PC-9 (cell line): ENCODE measurements around the gene M6PR. TPM values are rescaled to one million over a fixed set of nuclear protein-coding genes. Genes with fewer than 3 reads are reported as not detected.
"Not testable (repeated sequence)": the region's sequence is repeated elsewhere in the genome, so short reads cannot be mapped to it uniquely, and the experiment has no call there.

Experiments used
- BruUV-seq: library from RNA; stranded (reverse); fragments of 400-500 nt; replicated peaks from 2 replicates; lab custom pipeline; 2021; lab: Mats Ljungman, UMichigan
- CTCF ChIA-PET: fragments of 300-600 bp; sonication (Branson Sonifier 250); formaldehyde crosslinking; loops from one replicate; lab custom pipeline; 2022; ENCODE audit warnings: antibody characterized with exemption; lab: Charles Lee
- POLR2A ChIA-PET: fragments of 300-600 bp; sonication (Branson Sonifier 250); formaldehyde crosslinking; loops from one replicate; lab custom pipeline; 2022; ENCODE audit warnings: antibody characterized with exemption; ENCODE audit not compliant: unreplicated experiment; lab: Charles Lee
- DNase-seq, 2 experiments: peaks; one replicate each; pipeline versions ENCODE4 v3.0.0 to v3.0.0-alpha.2; 2015 to 2022; ENCODE audit warnings: mixed read lengths in 1 of 2
- H2AFZ ChIP-seq: fragments of 200-600 bp; sonication (generic); 2 replicates; pipeline ENCODE4 v1.8.1; 2017; ENCODE audit warnings: antibody characterized with exemption
- H3F3A ChIP-seq: fragments of 200-600 bp; sonication (generic); 2 replicates; pipeline ENCODE4 v1.8.1; 2017; ENCODE audit warnings: antibody characterized with exemption, mild to moderate bottlenecking, low read depth; ENCODE audit not compliant: insufficient read depth
- H3K27ac ChIP-seq: fragments of 200-600 bp; sonication (generic); 2 replicates; pipeline ENCODE4 v1.6.1; 2016; ENCODE audit warnings: mixed run types
- H3K27me3 ChIP-seq: fragments of 200-600 bp; sonication (generic); 2 replicates; pipeline ENCODE4 v1.6.1; 2016; ENCODE audit warnings: low read depth, mixed run types; ENCODE audit not compliant: insufficient read depth
- H3K36me3 ChIP-seq: fragments of 200-600 bp; sonication (generic); 2 replicates; pipeline ENCODE4 v1.6.1; 2016; ENCODE audit warnings: low read depth, mixed run types
- H3K4me1 ChIP-seq: fragments of 200-600 bp; sonication (generic); replicated peaks from 2 replicates; pipeline ENCODE4 v1.6.1; 2016; ENCODE audit warnings: mixed run types; ENCODE audit not compliant: insufficient read depth
- H3K4me2 ChIP-seq: fragments of 200-600 bp; sonication (generic); 2 replicates; pipeline ENCODE4 v1.6.1; 2017; ENCODE audit warnings: mixed run types
- H3K4me3 ChIP-seq: fragments of 200-600 bp; sonication (generic); 2 replicates; pipeline ENCODE4 v1.6.1; 2016; ENCODE audit warnings: mixed run types
- H3K79me2 ChIP-seq: fragments of 200-600 bp; sonication (generic); 2 replicates; pipeline ENCODE4 v1.6.1; 2017; ENCODE audit warnings: low read depth, mixed run types
- H3K9me2 ChIP-seq: fragments of 200-600 bp; sonication (generic); 2 replicates; pipeline ENCODE4 v1.8.1; 2017; ENCODE audit warnings: mild to moderate bottlenecking; ENCODE audit not compliant: insufficient read depth
- H3K9me3 ChIP-seq: fragments of 200-600 bp; sonication (generic); 2 replicates; pipeline ENCODE4 v1.8.1; 2016; ENCODE audit warnings: low read depth; ENCODE audit not compliant: insufficient read depth
- H4K20me1 ChIP-seq: fragments of 200-600 bp; sonication (generic); 2 replicates; pipeline ENCODE4 v1.8.1; 2017; ENCODE audit not compliant: insufficient read depth
- EZH2 ChIP-seq: fragments of 200-600 bp; sonication (generic); IDR thresholded peaks from 2 replicates; pipeline ENCODE4 v1.8.0; 2017; ENCODE audit warnings: antibody characterized with exemption, low read depth
- intact Hi-C: fragments of 100-400 bp; cut with micrococcal nuclease; formaldehyde crosslinking; loops from one replicate; pipeline ENCODE4 v1.10.0; 2022; ENCODE audit not compliant: unreplicated experiment
- total RNA-seq: library from RNA; stranded (reverse); gene quantifications from 2 replicates; pipeline ENCODE4 v1.2.3, GENCODE V29; 2021
- TF ChIP-seq, protein P1 (sequence below): fragments of 200-600 bp; sonication (generic); conservative IDR thresholded peaks from 2 replicates; pipeline ENCODE4 v1.6.1; 2017; ENCODE audit warnings: mixed run types, antibody characterized with exemption, mild to moderate bottlenecking, moderate library complexity

Gene M6PR
- total RNA-seq, 1 experiment from 2014 or later, result 237 TPM

- Histone ChIP-seq H3K27ac (no peak overlapping the region), H3K4me3 (no peak overlapping the region), H3K4me2 (no peak overlapping the region), H3K9me3 (no peaks in the 10 kb centered on the region), H3K36me3 (no peaks in the 10 kb centered on the region), H3K27me3 (no peaks in the 10 kb centered on the region), H4K20me1 (no peaks in the 10 kb centered on the region), H3F3A (no peaks in the 10 kb centered on the region), H3K4me1 (no peaks in the 10 kb centered on the region), H2AFZ (no peak overlapping the region), H3K9me2 (no peaks in the 10 kb centered on the region), H3K79me2 (no peaks in the 10 kb centered on the region)
- intact Hi-C loops, result no loop called here
- TF ChIP-seq, protein P1, sequence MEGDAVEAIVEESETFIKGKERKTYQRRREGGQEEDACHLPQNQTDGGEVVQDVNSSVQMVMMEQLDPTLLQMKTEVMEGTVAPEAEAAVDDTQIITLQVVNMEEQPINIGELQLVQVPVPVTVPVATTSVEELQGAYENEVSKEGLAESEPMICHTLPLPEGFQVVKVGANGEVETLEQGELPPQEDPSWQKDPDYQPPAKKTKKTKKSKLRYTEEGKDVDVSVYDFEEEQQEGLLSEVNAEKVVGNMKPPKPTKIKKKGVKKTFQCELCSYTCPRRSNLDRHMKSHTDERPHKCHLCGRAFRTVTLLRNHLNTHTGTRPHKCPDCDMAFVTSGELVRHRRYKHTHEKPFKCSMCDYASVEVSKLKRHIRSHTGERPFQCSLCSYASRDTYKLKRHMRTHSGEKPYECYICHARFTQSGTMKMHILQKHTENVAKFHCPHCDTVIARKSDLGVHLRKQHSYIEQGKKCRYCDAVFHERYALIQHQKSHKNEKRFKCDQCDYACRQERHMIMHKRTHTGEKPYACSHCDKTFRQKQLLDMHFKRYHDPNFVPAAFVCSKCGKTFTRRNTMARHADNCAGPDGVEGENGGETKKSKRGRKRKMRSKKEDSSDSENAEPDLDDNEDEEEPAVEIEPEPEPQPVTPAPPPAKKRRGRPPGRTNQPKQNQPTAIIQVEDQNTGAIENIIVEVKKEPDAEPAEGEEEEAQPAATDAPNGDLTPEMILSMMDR, result no peak
- no peak for TF ChIP-seq EZH2
- no TSS peak for BruUV-seq
- ChIA-PET POLR2A (no interaction called here), CTCF (no interaction called here)
- no peak for DNase-seq
These were observed 26.9 kb downstream of the M6PR start for GRCh38 chr12:8922544-8922943.

DNA sequence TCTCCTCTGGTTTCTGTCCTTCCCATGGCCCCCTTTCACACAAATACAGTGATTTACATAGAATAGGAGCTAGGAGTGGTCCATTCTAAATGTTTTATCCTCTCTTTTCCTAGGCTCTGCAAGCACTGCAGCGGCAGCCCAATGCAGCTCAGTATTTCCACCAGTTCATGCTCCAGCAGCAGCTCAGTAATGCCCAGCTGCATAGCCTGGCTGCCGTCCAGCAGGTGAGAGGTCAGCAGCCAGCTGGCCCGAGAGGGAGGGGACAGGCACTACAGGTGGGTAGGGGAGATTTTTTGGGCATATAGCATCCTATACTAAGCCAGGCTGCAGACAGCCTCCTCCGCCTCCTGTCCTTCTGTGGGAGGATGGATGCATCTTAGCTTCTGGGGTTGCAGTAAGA, 29.8 kb downstream of the M6PR start:
- BruUV-seq, H3K4me2 ChIP-seq, H3K27me3 ChIP-seq, H3K9me3 ChIP-seq, H3K27ac ChIP-seq, POLR2A ChIA-PET, H3K4me3 ChIP-seq, H3F3A ChIP-seq, CTCF ChIA-PET, H3K79me2 ChIP-seq, DNase-seq, H4K20me1 ChIP-seq, H3K36me3 ChIP-seq, H2AFZ ChIP-seq, H3K9me2 ChIP-seq: not testable (repeated sequence)
- peaks cover 20% of the 10 kb centered on the region for H3K4me1 ChIP-seq
- intact Hi-C loops, result loop anchor here (10.0 kb wide), 1 partner anchor 95 kb away; the partner anchor contains the start of gene A2ML1

DNA sequence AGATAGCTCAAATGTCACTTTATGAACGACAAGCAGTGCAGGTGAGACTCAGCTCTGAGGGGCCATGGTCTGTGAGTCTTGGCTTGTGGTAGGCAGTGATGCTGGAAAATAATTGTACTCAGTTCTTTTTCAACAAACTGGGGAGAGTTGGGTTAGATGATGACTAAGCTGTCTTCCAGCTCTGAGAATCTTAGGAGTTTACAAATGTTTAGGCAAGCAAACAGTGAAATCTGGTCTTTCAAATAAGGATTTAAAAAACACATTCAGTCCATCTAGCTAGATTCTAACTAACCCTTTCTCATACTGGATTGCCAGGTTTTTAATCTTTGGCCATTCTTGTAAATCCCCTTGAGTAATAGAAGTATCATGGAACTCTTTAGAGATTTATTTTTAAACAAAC, 31.7 kb downstream of the M6PR start:
- no peaks in the 10 kb centered on the region for H3K9me3 ChIP-seq
- no peak overlapping the region for H3K4me2 ChIP-seq
- H3K4me3 ChIP-seq, result no peak overlapping the region
- no peak overlapping the region for H2AFZ ChIP-seq
- peaks cover 32% of the 10 kb centered on the region for H3K4me1 ChIP-seq
- TF ChIP-seq, protein P1, result no peak
- no peak for TF ChIP-seq EZH2
- no peaks in the 10 kb centered on the region for H4K20me1 ChIP-seq
- no peak overlapping the region for H3K27ac ChIP-seq
- H3K79me2 ChIP-seq, result peaks cover 8% of the 10 kb centered on the region; the same call in 1 of the 2 replicates
- intact Hi-C loops, result loop anchor here (10.0 kb wide), 1 partner anchor 93 kb away; the partner anchor contains the start of gene A2ML1
- DNase-seq, result no peak
- H3K36me3 ChIP-seq, result no peaks in the 10 kb centered on the region
- no peaks in the 10 kb centered on the region for H3K9me2 ChIP-seq
- ChIA-PET POLR2A (interaction anchor here (0.7 kb wide), 1 partner anchor 31 kb away, joined by 3 read pairs; the partner anchor contains the start of gene M6PR), CTCF (no interaction called here)
- H3K27me3 ChIP-seq, result no peaks in the 10 kb centered on the region
- peaks cover 14% of the 10 kb centered on the region for H3F3A ChIP-seq
- BruUV-seq, result no TSS peak
